Measurements from ENCODE around the gene GGPS1.

GRCh38 chr1:235304549-235305451 lies 23.6 kb upstream of the GGPS1 start:
- TF ChIP-seq CTCF (IDR thresholded peaks at IDR 0.05) = no peak
- no peak for TF ChIP-seq ZFX (IDR thresholded peaks at IDR 0.05; ENCODE audit: borderline replicate concordance)
